GM12892 (cell line): ENCODE measurements around the gene ARL8A.

Experiments
- POLR2A ChIP-seq: IDR thresholded peaks from 2 replicates; pipeline ENCODE4 v1.6.1; 2011; ENCODE audit warnings: low read depth, low read length, control low read depth
- TAF1 ChIP-seq: IDR thresholded peaks from 2 replicates; pipeline ENCODE4 v1.6.1; 2011; ENCODE audit warnings: low read depth, mild to moderate bottlenecking, control low read depth, low read length, borderline replicate concordance

DNA sequence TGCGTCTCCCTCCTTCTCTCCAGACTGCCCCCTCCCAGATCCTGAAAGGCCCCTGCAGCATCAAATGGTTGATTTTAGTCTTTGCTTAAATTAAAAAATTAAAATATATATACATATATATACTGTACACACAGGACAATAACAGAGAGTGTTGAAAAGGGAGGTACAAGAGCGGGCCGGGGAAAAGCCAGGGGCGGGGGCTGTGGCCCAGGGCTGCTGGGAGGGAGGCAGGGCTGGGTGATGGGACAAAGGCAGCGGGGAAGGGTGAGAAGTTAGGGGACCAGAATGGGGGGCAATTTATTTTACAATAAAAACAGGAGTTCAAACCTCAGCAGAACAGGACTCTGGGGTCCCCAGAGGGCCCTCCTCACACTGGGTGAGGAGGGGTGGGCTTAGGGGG, 10.5 kb downstream of the ARL8A start:
- no peak for TF ChIP-seq TAF1
- TF ChIP-seq POLR2A = no peak
